HCT116 (cell line): ENCODE measurements around the gene SLC30A10. TPM values are rescaled to one million over a fixed set of nuclear protein-coding genes. Genes with fewer than 3 reads are reported as not detected.

ENCODE experiments used
- ATAC-seq: fragments of 200-7000 bp; cut with Tn5 transposase; 2 replicates; pipeline ENCODE4 v1.9.1; 2020; ENCODE audit warnings: mild to moderate bottlenecking, moderate library complexity
- BruUV-seq: library from RNA; stranded (reverse); fragments of 400-500 nt; replicated peaks from 2 replicates; lab custom pipeline; 2021; lab: Mats Ljungman, UMichigan
- CTCF ChIA-PET: fragments of 300-600 bp; sonication (Branson Sonifier 250); formaldehyde crosslinking; loops from one replicate; lab custom pipeline; 2021; ENCODE audit warnings: antibody characterized with exemption; lab: Charles Lee
- POLR2A ChIA-PET: fragments of 300-600, 350-600 bp; sonication (Branson Sonifier 250); formaldehyde crosslinking; loops from one replicate; lab custom pipeline; 2021; ENCODE audit warnings: antibody characterized with exemption; lab: Charles Lee
- RAD21 ChIA-PET, 2 experiments: fragments of 300-600 bp; sonication (Branson Sonifier 250); formaldehyde crosslinking; loops; one replicate each; lab custom pipeline; 2023; ENCODE audit warnings: low total read pairs in 2 of 2; ENCODE audit not compliant: uncharacterized antibody in 2 of 2, unreplicated experiment in 2 of 2, low non-redundant PET in 1 of 2; lab: Charles Lee
- DNase-seq: peaks from one replicate; pipeline ENCODE4 v3.0.0-alpha.2; 2010; ENCODE audit warnings: low read depth, low spot score
- H2AFZ ChIP-seq: fragments of 200-600 bp; shearing (Covaris generic), sonication (generic); 2 replicates; pipeline ENCODE4 v1.6.1; 2017; ENCODE audit warnings: low read depth, mixed run types, mixed read lengths, antibody characterized with exemption, low read length; ENCODE audit not compliant: poor library complexity, severe bottlenecking
- H3K27ac ChIP-seq: 2 replicates; pipeline ENCODE4 v1.5.1; 2012; ENCODE audit warnings: low read depth, low read length
- H3K27me3 ChIP-seq: fragments of 200-600 bp; sonication (generic); 2 replicates; pipeline ENCODE4 v1.6.1; 2016; ENCODE audit warnings: mixed run types, low read length, mixed read lengths; ENCODE audit not compliant: insufficient read depth
- H3K36me3 ChIP-seq, 2 experiments: fragments of 200-500 bp in 1 of 2; fragments of 200-600 bp in 1 of 2; sonication (Bioruptor generic) in 1 of 2; sonication (generic) in 1 of 2; 2 replicates each; pipeline versions ENCODE4 v1.5.1 to v1.6.1; 2014 to 2016; ENCODE audit warnings: low read length in 2 of 2, inconsistent platforms in 1 of 2, mixed read lengths in 1 of 2, mixed run types in 1 of 2; ENCODE audit not compliant: insufficient read depth in 2 of 2, control insufficient read depth in 1 of 2
- H3K4me1 ChIP-seq, 2 experiments: fragments of 200-600 bp in 1 of 2; sonication (generic) in 1 of 2; 2 replicates each; pipeline versions ENCODE4 v1.5.1 to v1.6.1; 2012 to 2017; ENCODE audit warnings: low read length in 2 of 2, inconsistent platforms in 1 of 2, mild to moderate bottlenecking in 1 of 2, mixed read lengths in 1 of 2, mixed run types in 1 of 2, moderate library complexity in 1 of 2; ENCODE audit not compliant: insufficient read depth in 2 of 2, control insufficient read depth in 1 of 2
- H3K4me2 ChIP-seq: fragments of 200-600 bp; sonication (generic); 2 replicates; pipeline ENCODE4 v1.6.1; 2017; ENCODE audit warnings: mixed run types, low read length, mixed read lengths
- H3K4me3 ChIP-seq, 2 experiments: fragments of 200-600 bp in 1 of 2; sonication (generic) in 1 of 2; replicated peaks in 1 of 2; 2 replicates each; pipeline ENCODE4 v1.5.1; 2011 to 2016; ENCODE audit warnings: low read length in 2 of 2, control low read depth in 1 of 2, low read depth in 1 of 2, mild to moderate bottlenecking in 1 of 2, mixed read lengths in 1 of 2, mixed run types in 1 of 2
- H3K79me2 ChIP-seq: fragments of 200-600 bp; sonication (generic); 2 replicates; pipeline ENCODE4 v1.6.1; 2017; ENCODE audit warnings: mild to moderate bottlenecking, mixed run types, low read length, moderate library complexity, mixed read lengths; ENCODE audit not compliant: insufficient read depth
- H3K9ac ChIP-seq: fragments of 200-600 bp; sonication (generic); 2 replicates; pipeline ENCODE4 v1.6.1; 2016; ENCODE audit warnings: low read length, mixed read lengths
- H3K9me2 ChIP-seq: fragments of 200-600 bp; sonication (generic), shearing (Covaris generic); 2 replicates; pipeline ENCODE4 v1.6.1; 2017; ENCODE audit warnings: mixed run types, mild to moderate bottlenecking, moderate library complexity; ENCODE audit not compliant: insufficient read depth
- H3K9me3 ChIP-seq, 2 experiments: fragments of 200-500 bp in 1 of 2; fragments of 200-600 bp in 1 of 2; sonication (Bioruptor generic) in 1 of 2; sonication (generic) in 1 of 2; 2 replicates each; pipeline ENCODE4 v1.6.1; 2014 to 2017; ENCODE audit warnings: low read length in 2 of 2, mixed read lengths in 2 of 2, inconsistent platforms in 1 of 2, low read depth in 1 of 2, mild to moderate bottlenecking in 1 of 2, mixed run types in 1 of 2, moderate library complexity in 1 of 2; ENCODE audit not compliant: control insufficient read depth in 1 of 2, insufficient read depth in 1 of 2
- H4K20me1 ChIP-seq: fragments of 200-600 bp; sonication (generic), shearing (Covaris generic); 2 replicates; pipeline ENCODE4 v1.6.1; 2017; ENCODE audit warnings: mixed run types, mild to moderate bottlenecking, moderate library complexity; ENCODE audit not compliant: insufficient read depth
- ATF3 ChIP-seq: IDR thresholded peaks from 2 replicates; pipeline ENCODE4 v1.6.1; 2012
- EGR1 ChIP-seq: IDR thresholded peaks from 2 replicates; pipeline ENCODE4 v1.6.1; 2012; ENCODE audit warnings: low read depth
- ELF1 ChIP-seq: IDR thresholded peaks from 2 replicates; pipeline ENCODE4 v1.6.1; 2012; ENCODE audit warnings: low read depth, borderline replicate concordance
- EZH2 ChIP-seq: fragments of 200-600 bp; sonication (generic); IDR thresholded peaks from 2 replicates; pipeline ENCODE4 v1.6.1; 2017; ENCODE audit warnings: antibody characterized with exemption, mixed run types
- EZH2phosphoT487 ChIP-seq: fragments of 200-600 bp; IDR thresholded peaks from 2 replicates; pipeline ENCODE4 v1.6.1; 2018; ENCODE audit warnings: antibody characterized with exemption, borderline replicate concordance
- FOSL1 ChIP-seq: IDR thresholded peaks from 2 replicates; pipeline ENCODE4 v1.6.1; 2012; ENCODE audit warnings: low read depth
- POLR2AphosphoS5 ChIP-seq: IDR thresholded peaks from 2 replicates; pipeline ENCODE4 v1.6.1; 2011; ENCODE audit warnings: mild to moderate bottlenecking, low read depth, low read length, moderate library complexity
- RAD21 ChIP-seq: IDR thresholded peaks from 2 replicates; pipeline ENCODE4 v1.6.1; 2012; ENCODE audit warnings: low read depth, mild to moderate bottlenecking
- REST ChIP-seq: IDR thresholded peaks from 2 replicates; pipeline ENCODE4 v1.6.1; 2012; ENCODE audit warnings: low read depth
- SIN3A ChIP-seq: IDR thresholded peaks from 2 replicates; pipeline ENCODE4 v1.6.1; 2012; ENCODE audit warnings: low read depth
- ZBTB33 ChIP-seq: IDR thresholded peaks from 2 replicates; pipeline ENCODE4 v1.6.1; 2011; ENCODE audit warnings: mild to moderate bottlenecking, low read length, moderate library complexity; ENCODE audit not compliant: insufficient replicate concordance; ENCODE audit errors: extremely low read depth
- intact Hi-C: fragments of 100-400 bp; cut with micrococcal nuclease; formaldehyde crosslinking; loops from 2 replicates; pipeline ENCODE4 v1.10.0; 2022
- total RNA-seq: library from RNA; stranded (reverse); gene quantifications from one replicate; pipeline ENCODE4 v1.2.1, GENCODE V29; 2021; ENCODE audit not compliant: unreplicated experiment

The SLC30A10 gene
- total RNA-seq, 1 experiment from 2014 or later: 0.15 TPM

- ChIA-PET POLR2A (no interaction called here), CTCF (no interaction called here), RAD21 (no interaction called here)
- no peak overlapping the region for H2AFZ ChIP-seq
- no peaks in the 10 kb centered on the region for H3K4me1 ChIP-seq
- H3K79me2 ChIP-seq: no peaks in the 10 kb centered on the region
- H3K4me2 ChIP-seq: no peak overlapping the region
- TF ChIP-seq ELF1: no peak
- TF ChIP-seq EGR1: no peak
- TF ChIP-seq RAD21: no peak
- TF ChIP-seq EZH2phosphoT487: no peak
- no peak for TF ChIP-seq POLR2AphosphoS5
- TF ChIP-seq FOSL1: no peak
- TF ChIP-seq ZBTB33: no peak
- TF ChIP-seq EZH2: no peak
- no peak for TF ChIP-seq REST
- TF ChIP-seq ATF3: no peak
- TF ChIP-seq SIN3A: no peak
- no peak overlapping the region for H3K27ac ChIP-seq
- H4K20me1 ChIP-seq: no peaks in the 10 kb centered on the region
- 0 out of 2 replicates have a peak, but pooled peaks cover under 1% of the 10 kb centered on the region for H3K27me3 ChIP-seq
- no peaks in the 10 kb centered on the region for H3K36me3 ChIP-seq
- no TSS peak for BruUV-seq
- no peaks in the 10 kb centered on the region for H3K9me2 ChIP-seq
- no peak overlapping the region for H3K4me3 ChIP-seq
- no peak overlapping the region for H3K9ac ChIP-seq
- no peak for DNase-seq
- no peaks in the 10 kb centered on the region for H3K9me3 ChIP-seq
- intact Hi-C loops: no loop called here
- no peak for ATAC-seq
Measured at GRCh38 chr1:219941179-219942118, 13.1 kb upstream of the SLC30A10 start.
